Epithelial cell of prostate (primary cell): Measurements from ENCODE around the gene CLSTN3.
"Not testable (repeated sequence)": the region's sequence is repeated elsewhere in the genome, so short reads cannot be mapped to it uniquely, and the experiment has no call there.

Experiments used
- DNase-seq: peaks from one replicate; pipeline ENCODE4 v3.0.0-alpha.2; 2011; ENCODE audit warnings: low read depth, low spot score
- H3K27ac ChIP-seq: fragments of 450-650 bp; 2 replicates; pipeline ENCODE4 v1.5.1; 2017; ENCODE audit warnings: mild to moderate bottlenecking

The CLSTN3 gene

DNA sequence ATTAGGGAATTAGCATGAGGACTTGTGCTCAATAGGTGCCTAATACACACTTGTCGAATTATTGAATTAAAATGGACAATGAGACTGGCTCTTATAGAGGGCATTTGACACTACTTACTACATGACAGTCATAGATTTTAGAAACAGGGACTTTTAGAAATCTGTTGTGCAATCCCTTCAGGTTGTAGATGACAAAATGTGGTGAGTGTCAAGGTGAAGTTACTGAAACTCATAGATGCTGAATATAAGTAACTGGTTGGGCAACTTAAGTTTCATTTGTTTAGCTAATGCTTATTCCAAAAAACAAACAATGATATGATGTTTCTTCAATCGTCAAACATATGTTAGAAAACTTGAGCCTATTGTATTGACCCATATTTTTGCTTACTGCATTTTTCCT lies 46.4 kb downstream of the CLSTN3 start:
- no peak for DNase-seq
- no peak overlapping the region for H3K27ac ChIP-seq

DNA sequence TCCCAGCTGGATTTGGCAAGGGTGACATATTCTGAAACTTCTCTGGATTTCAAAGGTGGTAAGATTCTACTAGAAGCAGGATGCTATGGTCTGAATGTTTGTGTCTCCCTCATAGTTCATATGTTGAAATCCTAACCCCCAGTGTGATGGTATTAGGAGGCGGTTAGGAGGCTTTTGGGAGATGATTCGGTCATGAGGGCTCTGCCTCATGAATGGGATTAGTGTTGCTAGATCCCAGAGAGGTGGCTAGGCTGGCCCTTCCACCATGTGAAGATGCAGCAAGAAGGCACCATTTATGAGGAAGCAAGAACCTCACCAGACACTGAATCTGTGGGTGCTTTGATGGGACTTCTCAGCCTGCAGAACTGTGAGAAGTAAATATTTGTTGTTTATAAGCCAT lies 48.3 kb downstream of the CLSTN3 start:
- no peak overlapping the region for H3K27ac ChIP-seq
- DNase-seq, result no peak

DNA sequence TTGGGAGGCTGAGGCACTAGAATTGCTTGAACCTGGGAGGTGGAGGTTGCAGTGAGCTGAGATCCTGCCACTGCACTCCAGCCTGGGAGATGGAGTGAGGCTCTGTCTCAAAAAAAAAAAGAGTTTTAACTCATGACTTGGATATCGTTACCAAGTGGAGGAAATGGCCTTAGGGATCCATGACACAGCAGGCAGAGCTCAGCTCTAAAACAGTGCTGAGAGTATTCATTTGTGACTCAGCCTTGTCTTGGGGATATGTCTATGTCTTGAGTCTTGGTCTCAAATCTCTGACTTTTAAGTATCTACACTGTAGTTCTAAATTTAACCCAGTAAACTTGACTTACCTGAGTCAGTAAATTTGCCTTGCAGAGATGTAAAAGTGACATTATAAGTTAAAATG lies 50.5 kb downstream of the CLSTN3 start:
- DNase-seq, result no peak
- H3K27ac ChIP-seq, result no peak overlapping the region

DNA sequence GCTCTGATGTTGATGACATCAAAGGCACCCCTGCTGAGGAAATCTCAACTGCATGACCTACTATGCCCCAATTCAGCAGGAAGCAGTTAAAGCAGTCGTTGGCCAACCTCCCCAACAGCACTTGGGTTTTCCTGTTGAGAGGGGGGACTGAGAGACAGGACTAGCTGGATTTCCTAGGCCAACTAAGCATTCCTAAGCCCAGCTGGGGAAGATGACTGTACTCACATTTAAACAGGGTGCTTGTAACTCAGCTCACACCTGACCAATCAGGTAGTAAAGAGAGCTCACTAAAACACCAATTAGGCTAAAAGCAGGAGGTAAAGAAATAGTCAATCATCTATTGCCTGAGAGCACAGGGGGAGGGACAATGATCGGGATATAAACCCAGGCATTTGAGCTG lies 55.9 kb downstream of the CLSTN3 start:
- H3K27ac ChIP-seq, DNase-seq: not testable (repeated sequence)

DNA sequence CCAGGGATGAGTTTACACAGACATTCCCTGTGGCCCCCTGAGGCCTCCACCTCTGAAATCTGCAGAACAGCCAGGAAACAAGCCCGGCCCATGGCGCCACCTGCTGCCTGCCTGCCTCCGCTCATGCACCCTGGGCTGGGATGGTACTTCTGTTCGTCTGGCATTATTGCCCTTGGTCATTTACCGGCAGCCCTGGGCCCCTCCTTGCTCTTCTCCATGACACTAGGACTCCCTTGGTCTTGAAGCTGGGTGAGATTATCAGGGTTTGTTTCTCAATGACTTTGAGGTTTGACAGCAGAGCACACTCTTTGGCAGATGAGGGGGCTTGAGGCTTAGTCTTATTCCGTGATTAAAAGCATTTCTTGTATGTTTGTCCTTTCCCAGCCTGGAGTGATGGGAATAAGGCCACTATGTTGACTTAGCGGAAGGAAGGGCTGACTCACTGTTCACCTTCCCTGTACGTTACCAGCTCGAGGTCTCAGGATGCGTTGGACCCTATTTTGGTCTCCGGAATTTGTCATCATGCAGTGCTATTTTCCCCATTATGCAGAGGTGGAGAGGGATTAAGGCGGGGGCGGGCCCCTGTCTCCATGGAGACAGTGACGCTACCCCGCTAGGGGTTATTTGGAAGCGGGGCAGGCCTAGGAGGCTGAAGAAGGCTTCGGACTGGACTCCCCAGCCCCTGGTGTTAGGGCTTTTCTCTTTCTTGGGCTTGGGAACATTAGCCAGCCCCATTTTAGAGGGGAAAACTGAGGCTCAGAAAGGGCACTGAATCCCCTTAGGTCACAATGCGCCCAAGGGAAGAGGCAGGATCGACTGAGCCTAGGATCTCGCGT lies 58.6 kb downstream of the CLSTN3 start:
- peak overlapping the region; percentile 72 for H3K27ac ChIP-seq
- DNase-seq, result peak; percentile 12

DNA sequence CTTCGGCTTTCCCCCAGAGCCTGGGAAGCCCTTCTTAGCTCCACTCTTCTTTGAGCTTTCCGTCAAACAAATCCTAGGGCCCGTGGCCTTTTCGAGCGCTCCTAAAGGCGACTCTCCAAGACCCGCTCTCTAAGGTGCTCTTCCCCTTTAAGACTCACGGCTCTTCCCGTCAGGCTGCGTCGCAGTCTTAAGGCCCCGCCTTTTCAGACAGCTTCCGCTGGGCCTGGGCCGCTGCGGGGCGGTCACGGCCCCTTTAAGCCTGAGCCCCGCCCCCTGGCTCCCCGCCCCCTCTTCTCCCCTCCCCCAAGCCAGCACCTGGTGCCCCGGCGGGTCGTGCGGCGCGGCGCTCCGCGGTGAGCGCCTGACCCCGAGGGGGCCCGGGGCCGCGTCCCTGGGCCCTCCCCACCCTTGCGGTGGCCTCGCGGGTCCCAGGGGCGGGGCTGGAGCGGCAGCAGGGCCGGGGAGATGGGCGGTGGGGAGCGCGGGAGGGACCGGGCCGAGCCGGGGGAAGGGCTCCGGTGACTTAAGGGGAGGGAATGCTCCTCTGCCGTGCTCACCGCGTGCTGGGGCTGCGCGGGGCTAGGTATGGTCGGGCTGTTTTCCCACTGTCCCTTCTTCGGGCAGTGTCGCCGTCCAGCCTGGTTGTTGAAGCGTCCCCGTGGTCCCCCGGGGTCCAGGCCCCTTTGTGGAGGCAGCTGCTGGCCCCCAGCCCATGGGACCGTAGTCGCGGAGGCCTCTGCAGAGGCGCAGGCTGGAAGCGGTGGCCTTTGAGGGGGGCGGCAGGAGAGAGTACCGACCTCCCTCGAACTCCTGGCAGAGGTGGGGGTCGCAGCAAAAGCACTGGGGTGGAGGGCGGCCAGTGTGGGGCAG lies 59.5 kb downstream of the CLSTN3 start, which contains the start of gene PEX5:
PEX5 (plus strand) TSS at position 289 of the 870 bp plus-strand sequence. CDS start 692 bp downstream, outside the sequence.
- peak; percentile 65 for DNase-seq
- H3K27ac ChIP-seq, result peak within 1 kb of the TSS; percentile 72

DNA sequence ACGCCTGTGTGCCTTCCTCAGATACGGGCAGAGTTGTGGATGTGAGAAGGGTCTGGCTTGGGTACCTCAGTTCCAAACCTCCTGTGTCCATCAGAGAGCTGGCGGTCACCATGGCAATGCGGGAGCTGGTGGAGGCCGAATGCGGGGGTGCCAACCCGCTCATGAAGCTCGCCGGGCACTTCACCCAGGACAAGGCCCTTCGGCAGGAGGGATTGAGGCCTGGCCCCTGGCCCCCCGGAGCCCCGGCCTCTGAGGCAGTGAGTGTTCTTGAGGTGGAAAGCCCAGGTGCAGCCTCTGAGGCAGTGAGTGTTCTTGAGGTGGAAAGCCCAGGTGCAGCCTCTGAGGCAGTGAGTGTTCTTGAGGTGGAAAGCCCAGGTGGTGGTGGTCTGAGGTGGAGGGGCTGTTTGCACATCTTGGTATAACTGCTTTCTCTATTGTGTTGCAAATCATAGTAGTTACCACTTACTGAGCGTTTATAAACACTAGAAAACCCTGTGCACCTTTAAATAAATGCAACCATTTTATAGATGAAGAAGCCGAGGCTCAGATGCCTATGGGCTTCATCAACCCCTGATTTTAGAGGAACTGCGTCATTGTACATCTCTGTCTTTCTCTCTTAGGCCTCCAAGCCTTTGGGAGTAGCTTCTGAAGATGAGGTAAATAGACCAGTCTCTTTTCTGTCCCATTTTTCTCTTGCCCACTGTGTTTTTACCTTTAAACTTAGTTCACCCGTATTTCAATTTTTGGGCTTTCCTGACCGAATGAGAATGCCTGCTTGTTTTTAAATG lies 60.3 kb downstream of the CLSTN3 start:
- no peak for DNase-seq

DNA sequence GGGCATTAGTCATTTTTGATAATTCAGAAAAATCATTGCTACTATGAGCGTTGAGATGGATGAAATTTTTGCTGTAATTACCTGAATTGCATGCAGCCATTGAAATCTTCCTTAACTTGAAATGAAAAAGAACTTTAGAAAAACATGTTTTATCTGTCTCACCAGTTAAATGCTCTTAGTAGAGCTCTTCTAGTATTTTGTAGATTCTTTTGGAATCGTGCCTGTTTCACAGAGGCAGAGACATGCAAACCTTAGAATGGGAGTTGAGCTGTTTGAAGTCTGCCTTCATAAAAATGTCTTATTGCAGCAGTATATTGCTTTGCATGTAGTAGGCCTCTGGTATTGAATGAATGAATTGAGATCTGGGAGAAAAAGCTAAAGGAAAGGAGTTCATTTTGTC lies 63.5 kb downstream of the CLSTN3 start:
- no peak for DNase-seq
- H3K27ac ChIP-seq, result no peak overlapping the region

More for the DNA sequence above, 60.3 kb downstream of the CLSTN3 start:
- no peak overlapping the region for H3K27ac ChIP-seq

DNA sequence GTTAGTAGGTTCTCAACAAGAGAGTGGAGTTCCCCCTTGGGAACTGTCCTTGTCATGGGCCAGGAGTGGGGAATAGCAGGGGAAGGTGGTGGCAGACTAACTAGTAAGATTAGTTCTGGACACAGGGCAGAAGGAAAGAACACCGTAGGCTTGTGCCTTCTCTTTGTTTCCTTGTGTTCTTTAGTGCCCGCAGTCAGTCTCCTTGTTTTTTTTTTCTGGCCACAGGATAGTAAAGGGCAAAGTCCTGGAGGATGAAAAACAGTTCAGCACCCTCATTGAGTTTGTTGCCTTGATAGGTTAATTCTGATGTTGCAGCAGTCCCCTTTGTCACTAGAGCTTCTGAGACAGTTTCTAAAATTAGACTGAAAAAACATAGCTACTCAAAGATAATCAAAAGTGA lies 67.7 kb downstream of the CLSTN3 start:
- no peak overlapping the region for H3K27ac ChIP-seq
- no peak for DNase-seq

DNA sequence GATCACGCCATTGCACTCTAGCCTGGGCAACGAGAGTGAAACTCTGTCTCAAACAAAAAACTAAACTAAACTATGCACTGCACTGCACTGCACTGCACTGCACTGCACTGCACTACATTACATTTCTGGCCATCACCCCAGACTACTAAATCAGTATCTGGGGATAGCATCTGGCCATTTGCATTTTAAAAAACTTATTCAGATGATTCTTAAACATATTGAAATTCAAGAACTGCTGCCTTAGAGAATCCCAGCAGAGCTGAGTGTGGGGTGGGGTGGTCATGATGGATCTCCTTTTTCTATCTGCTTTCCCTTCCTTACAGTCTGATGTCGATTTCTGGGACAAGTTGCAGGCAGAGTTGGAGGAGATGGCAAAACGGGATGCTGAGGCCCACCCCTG lies 72.9 kb downstream of the CLSTN3 start:
- no peak for DNase-seq

DNA sequence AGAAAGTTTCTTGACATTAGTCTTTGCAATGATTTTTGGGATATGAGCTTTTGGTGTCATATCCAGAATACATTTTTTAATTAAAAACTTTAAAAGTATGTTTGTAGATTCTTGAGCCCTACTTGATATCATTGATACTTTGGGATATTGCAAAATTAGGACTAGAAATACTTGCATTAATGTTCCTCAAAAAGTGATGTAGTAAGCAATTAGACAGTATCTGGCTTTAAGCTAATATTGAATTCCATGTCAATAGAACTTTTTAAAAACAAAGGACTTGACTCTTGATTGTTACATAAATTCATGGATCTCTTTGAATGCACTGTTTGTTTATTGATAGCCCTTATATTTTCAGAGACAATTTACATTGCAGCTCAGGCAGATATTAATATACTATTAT lies 74.9 kb downstream of the CLSTN3 start:
- H3K27ac ChIP-seq, result no peak overlapping the region
- no peak for DNase-seq

More for the DNA sequence above, 72.9 kb downstream of the CLSTN3 start:
- no peak overlapping the region for H3K27ac ChIP-seq

DNA sequence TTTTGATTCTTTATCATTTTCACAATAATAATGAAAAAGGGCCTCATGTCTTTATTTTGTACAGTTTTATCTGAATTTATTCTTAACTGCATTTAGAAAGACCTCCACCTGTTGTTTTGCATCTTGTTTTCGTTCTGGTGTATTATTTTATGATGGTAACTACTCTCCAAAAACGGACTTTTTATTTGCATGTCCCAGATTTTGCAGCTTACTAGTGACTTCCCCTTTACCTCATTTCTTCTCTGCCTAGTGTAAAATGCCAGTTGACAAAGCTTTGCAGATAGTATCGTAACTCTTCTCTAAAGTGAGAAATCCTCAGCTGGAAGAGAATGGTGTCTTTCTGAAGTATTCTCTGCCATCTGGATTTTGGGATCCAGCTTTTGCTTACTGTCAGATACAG lies 76.5 kb downstream of the CLSTN3 start:
- no peak overlapping the region for H3K27ac ChIP-seq

DNA sequence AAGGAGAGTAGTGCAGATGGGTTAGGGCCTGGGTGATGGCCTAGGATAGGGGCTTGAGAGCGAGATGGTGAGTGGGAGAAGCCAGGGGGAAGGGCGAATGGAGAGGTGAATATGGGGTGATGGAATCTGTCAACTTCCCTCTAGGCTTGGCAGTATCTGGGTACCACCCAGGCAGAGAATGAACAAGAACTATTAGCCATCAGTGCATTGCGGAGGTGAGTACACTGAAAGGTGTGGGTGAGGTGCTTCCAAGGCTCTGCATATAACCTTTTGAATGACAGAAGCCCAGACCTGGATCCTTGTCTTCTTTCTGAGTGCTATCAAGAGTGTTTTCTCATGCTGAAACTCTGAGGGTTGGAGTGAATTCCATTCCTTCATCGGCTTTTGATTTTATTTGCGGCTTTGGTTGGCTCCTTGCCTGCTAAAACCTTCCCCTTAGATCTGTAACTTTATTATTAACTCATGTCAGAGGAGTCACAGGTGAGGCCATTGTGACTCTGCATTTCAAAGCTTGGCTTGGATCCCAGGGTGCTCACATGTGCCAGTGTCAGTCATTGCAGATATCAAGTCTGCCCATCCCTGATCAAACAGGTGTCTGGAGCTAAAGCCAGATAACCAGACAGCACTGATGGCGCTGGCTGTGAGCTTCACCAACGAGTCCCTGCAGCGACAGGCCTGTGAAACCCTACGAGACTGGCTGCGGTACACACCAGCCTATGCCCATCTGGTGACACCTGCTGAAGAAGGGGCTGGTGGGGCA lies 77.9 kb downstream of the CLSTN3 start:
- H3K27ac ChIP-seq, result no peak overlapping the region
- DNase-seq, result no peak

More for the DNA sequence above, 76.5 kb downstream of the CLSTN3 start:
- no peak for DNase-seq
